ENCODE data around the gene COTL1. TPM values are rescaled to one million over a fixed set of nuclear protein-coding genes. Genes with fewer than 3 reads are reported as not detected.

The COTL1 gene
- polyA plus RNA-seq, 1 of the 3 experiments (the other 2 are of a cell fraction): 91.6 TPM

- H3K4me2 ChIP-seq: no peak overlapping the region
- H3K4me3 ChIP-seq (ENCODE audit: low read depth in 2 of 2, low read length in 1 of 2): no peak overlapping the region
- peaks cover 76% of the 10 kb centered on the region for H3K79me2 ChIP-seq (ENCODE audit: insufficient read depth)
- H4K20me1 ChIP-seq (ENCODE audit: insufficient read depth): peaks cover 28% of the 10 kb centered on the region
- DNase-seq: no peak
- H3K4me1 ChIP-seq (ENCODE audit: control insufficient read depth in 1 of 2, insufficient read depth in 2 of 2, low read depth in 1 of 2, low read length in 1 of 2): 0 out of 4 replicates have a peak, but pooled peaks cover 0 to 6% of the 10 kb centered on the region in 2 experiments
- no peak overlapping the region for H3K9ac ChIP-seq
- H3K27ac ChIP-seq (ENCODE audit: low read depth in 2 of 2, low read length in 1 of 2): no peak overlapping the region
- CTCF ChIA-PET: no interaction called here
- H3K27me3 ChIP-seq (ENCODE audit: insufficient read depth): no peaks in the 10 kb centered on the region
- POLR2A ChIA-PET: no interaction called here
- no peak for TF ChIP-seq RCOR1 (IDR thresholded peaks at IDR 0.05; ENCODE audit: low read length)
- TF ChIP-seq SIN3A (IDR thresholded peaks at IDR 0.05; ENCODE audit: borderline replicate concordance, low read depth, low read length): no peak
- TF ChIP-seq GABPA (IDR thresholded peaks at IDR 0.05; ENCODE audit: low read depth): no peak
- TF ChIP-seq TCF12 (IDR thresholded peaks at IDR 0.05): no peak
- no peak for TF ChIP-seq YY1 (IDR thresholded peaks at IDR 0.05; ENCODE audit: low read depth)
- no peak for TF ChIP-seq ELF1 (IDR thresholded peaks at IDR 0.05)
- TF ChIP-seq IRF3 (IDR thresholded peaks at IDR 0.05; ENCODE audit: low read depth, low read length): no peak
- TF ChIP-seq RFX5 (IDR thresholded peaks at IDR 0.05; ENCODE audit: low read length): no peak
- no peak for TF ChIP-seq JUND (IDR thresholded peaks at IDR 0.05)
- TF ChIP-seq FOXJ3 (CRISPR knock-in tag; IDR thresholded peaks at IDR 0.05): no peak
- no peak for TF ChIP-seq PBX3 (IDR thresholded peaks at IDR 0.05)
- TF ChIP-seq TAF1 (IDR thresholded peaks at IDR 0.05; ENCODE audit: borderline replicate concordance, low read depth, low read length): no peak
- no peak for TF ChIP-seq MEF2A (IDR thresholded peaks at IDR 0.05; ENCODE audit: borderline replicate concordance, low read depth)
- no peak for TF ChIP-seq EP300 (IDR thresholded peaks at IDR 0.05; ENCODE audit: borderline replicate concordance in 1 of 2, low read depth in 1 of 2, low read length in 1 of 2)
- TF ChIP-seq RAD21 (IDR thresholded peaks at IDR 0.05; ENCODE audit: low read length): no peak
- no peak for TF ChIP-seq CHD2 (IDR thresholded peaks at IDR 0.05; ENCODE audit: low read length, partially characterized antibody)
- TF ChIP-seq EZH2phosphoT487 (IDR thresholded peaks at IDR 0.05; ENCODE audit: borderline replicate concordance, low read depth): no peak
- no peak for TF ChIP-seq FOSL2 (IDR thresholded peaks at IDR 0.05; ENCODE audit: borderline replicate concordance, low read depth)
- WGBS (ENCODE audit: low lambda C conversion rate): 93% methylated on average over 6 of the region's 6 CpGs
- H3F3A ChIP-seq (replicated peaks; ENCODE audit: insufficient read depth): no peaks in the 10 kb centered on the region
- H2AFZ ChIP-seq (ENCODE audit: low read depth): no peak overlapping the region
- H3K36me3 ChIP-seq (replicated peaks in 1 of 2; ENCODE audit: control insufficient read depth in 1 of 2, insufficient read depth in 2 of 2, low read length in 1 of 2): no peaks in the 10 kb centered on the region
- no peaks in the 10 kb centered on the region for H3K9me2 ChIP-seq
- H3K9me3 ChIP-seq: no peaks in the 10 kb centered on the region
Observed at GRCh38 chr16:84578538-84579126, 39.2 kb downstream of the COTL1 start.

Data from SK-N-SH (cell line).